HCT116 (cell line): ENCODE results near the gene ADAMTS6. TPM values are rescaled to one million over a fixed set of nuclear protein-coding genes. Genes with fewer than 3 reads are reported as not detected.

Experiments
- ATAC-seq: fragments of 200-7000 bp; cut with Tn5 transposase; 2 replicates; pipeline ENCODE4 v1.9.1; 2020; ENCODE audit warnings: mild to moderate bottlenecking, moderate library complexity
- BruUV-seq: library from RNA; stranded (reverse); fragments of 400-500 nt; replicated peaks from 2 replicates; lab custom pipeline; 2021; lab: Mats Ljungman, UMichigan
- CTCF ChIA-PET: fragments of 300-600 bp; sonication (Branson Sonifier 250); formaldehyde crosslinking; loops from one replicate; lab custom pipeline; 2021; ENCODE audit warnings: antibody characterized with exemption; lab: Charles Lee
- POLR2A ChIA-PET: fragments of 300-600, 350-600 bp; sonication (Branson Sonifier 250); formaldehyde crosslinking; loops from one replicate; lab custom pipeline; 2021; ENCODE audit warnings: antibody characterized with exemption; lab: Charles Lee
- RAD21 ChIA-PET, 2 experiments: fragments of 300-600 bp; sonication (Branson Sonifier 250); formaldehyde crosslinking; loops; one replicate each; lab custom pipeline; 2023; ENCODE audit warnings: low total read pairs in 2 of 2; ENCODE audit not compliant: uncharacterized antibody in 2 of 2, unreplicated experiment in 2 of 2, low non-redundant PET in 1 of 2; lab: Charles Lee
- DNase-seq: peaks from one replicate; pipeline ENCODE4 v3.0.0-alpha.2; 2010; ENCODE audit warnings: low read depth, low spot score
- H2AFZ ChIP-seq: fragments of 200-600 bp; shearing (Covaris generic), sonication (generic); 2 replicates; pipeline ENCODE4 v1.6.1; 2017; ENCODE audit warnings: low read depth, mixed run types, mixed read lengths, antibody characterized with exemption, low read length; ENCODE audit not compliant: poor library complexity, severe bottlenecking
- H3K27ac ChIP-seq: 2 replicates; pipeline ENCODE4 v1.5.1; 2012; ENCODE audit warnings: low read depth, low read length
- H3K27me3 ChIP-seq: fragments of 200-600 bp; sonication (generic); 2 replicates; pipeline ENCODE4 v1.6.1; 2016; ENCODE audit warnings: mixed run types, low read length, mixed read lengths; ENCODE audit not compliant: insufficient read depth
- H3K36me3 ChIP-seq, 2 experiments: fragments of 200-500 bp in 1 of 2; fragments of 200-600 bp in 1 of 2; sonication (Bioruptor generic) in 1 of 2; sonication (generic) in 1 of 2; 2 replicates each; pipeline versions ENCODE4 v1.5.1 to v1.6.1; 2014 to 2016; ENCODE audit warnings: low read length in 2 of 2, inconsistent platforms in 1 of 2, mixed read lengths in 1 of 2, mixed run types in 1 of 2; ENCODE audit not compliant: insufficient read depth in 2 of 2, control insufficient read depth in 1 of 2
- H3K4me1 ChIP-seq, 2 experiments: fragments of 200-600 bp in 1 of 2; sonication (generic) in 1 of 2; 2 replicates each; pipeline versions ENCODE4 v1.5.1 to v1.6.1; 2012 to 2017; ENCODE audit warnings: low read length in 2 of 2, inconsistent platforms in 1 of 2, mild to moderate bottlenecking in 1 of 2, mixed read lengths in 1 of 2, mixed run types in 1 of 2, moderate library complexity in 1 of 2; ENCODE audit not compliant: insufficient read depth in 2 of 2, control insufficient read depth in 1 of 2
- H3K4me2 ChIP-seq: fragments of 200-600 bp; sonication (generic); 2 replicates; pipeline ENCODE4 v1.6.1; 2017; ENCODE audit warnings: mixed run types, low read length, mixed read lengths
- H3K4me3 ChIP-seq, 2 experiments: fragments of 200-600 bp in 1 of 2; sonication (generic) in 1 of 2; replicated peaks in 1 of 2; 2 replicates each; pipeline ENCODE4 v1.5.1; 2011 to 2016; ENCODE audit warnings: low read length in 2 of 2, control low read depth in 1 of 2, low read depth in 1 of 2, mild to moderate bottlenecking in 1 of 2, mixed read lengths in 1 of 2, mixed run types in 1 of 2
- H3K79me2 ChIP-seq: fragments of 200-600 bp; sonication (generic); 2 replicates; pipeline ENCODE4 v1.6.1; 2017; ENCODE audit warnings: mild to moderate bottlenecking, mixed run types, low read length, moderate library complexity, mixed read lengths; ENCODE audit not compliant: insufficient read depth
- H3K9ac ChIP-seq: fragments of 200-600 bp; sonication (generic); 2 replicates; pipeline ENCODE4 v1.6.1; 2016; ENCODE audit warnings: low read length, mixed read lengths
- H3K9me2 ChIP-seq: fragments of 200-600 bp; sonication (generic), shearing (Covaris generic); 2 replicates; pipeline ENCODE4 v1.6.1; 2017; ENCODE audit warnings: mixed run types, mild to moderate bottlenecking, moderate library complexity; ENCODE audit not compliant: insufficient read depth
- H3K9me3 ChIP-seq, 2 experiments: fragments of 200-500 bp in 1 of 2; fragments of 200-600 bp in 1 of 2; sonication (Bioruptor generic) in 1 of 2; sonication (generic) in 1 of 2; 2 replicates each; pipeline ENCODE4 v1.6.1; 2014 to 2017; ENCODE audit warnings: low read length in 2 of 2, mixed read lengths in 2 of 2, inconsistent platforms in 1 of 2, low read depth in 1 of 2, mild to moderate bottlenecking in 1 of 2, mixed run types in 1 of 2, moderate library complexity in 1 of 2; ENCODE audit not compliant: control insufficient read depth in 1 of 2, insufficient read depth in 1 of 2
- H4K20me1 ChIP-seq: fragments of 200-600 bp; sonication (generic), shearing (Covaris generic); 2 replicates; pipeline ENCODE4 v1.6.1; 2017; ENCODE audit warnings: mixed run types, mild to moderate bottlenecking, moderate library complexity; ENCODE audit not compliant: insufficient read depth
- CBX3 ChIP-seq: IDR thresholded peaks from 2 replicates; pipeline ENCODE4 v1.6.1; 2012; ENCODE audit warnings: low read depth
- CEBPB ChIP-seq: IDR thresholded peaks from 2 replicates; pipeline ENCODE4 v1.6.1; 2012; ENCODE audit warnings: low read depth
- EGR1 ChIP-seq: IDR thresholded peaks from 2 replicates; pipeline ENCODE4 v1.6.1; 2012; ENCODE audit warnings: low read depth
- JUND ChIP-seq: IDR thresholded peaks from 2 replicates; pipeline ENCODE4 v1.6.1; 2012
- POLR2A ChIP-seq: IDR thresholded peaks from 2 replicates; pipeline ENCODE4 v1.7.0; 2011; ENCODE audit warnings: borderline replicate concordance; ENCODE audit not compliant: insufficient read depth, insufficient read length; ENCODE audit errors: extremely low read depth
- POLR2AphosphoS5 ChIP-seq: IDR thresholded peaks from 2 replicates; pipeline ENCODE4 v1.6.1; 2011; ENCODE audit warnings: mild to moderate bottlenecking, low read depth, low read length, moderate library complexity
- RAD21 ChIP-seq: IDR thresholded peaks from 2 replicates; pipeline ENCODE4 v1.6.1; 2012; ENCODE audit warnings: low read depth, mild to moderate bottlenecking
- SIN3A ChIP-seq: IDR thresholded peaks from 2 replicates; pipeline ENCODE4 v1.6.1; 2012; ENCODE audit warnings: low read depth
- SP1 ChIP-seq: IDR thresholded peaks from 2 replicates; pipeline ENCODE4 v1.6.1; 2012; ENCODE audit warnings: low read depth
- SRF ChIP-seq: IDR thresholded peaks from 2 replicates; pipeline ENCODE4 v1.6.1; 2012; ENCODE audit warnings: low read depth
- TCF7L2 ChIP-seq: IDR thresholded peaks from 2 replicates; pipeline ENCODE4 v1.7.0; 2011; ENCODE audit warnings: borderline replicate concordance, inconsistent platforms; ENCODE audit not compliant: insufficient read depth, insufficient read length; ENCODE audit errors: extremely low read depth
- ZFX ChIP-seq: fragments of 450-650 bp; IDR thresholded peaks from 2 replicates; pipeline ENCODE4 v1.6.1; 2017
- ZNF274 ChIP-seq: fragments of 200-500 bp; sonication (Bioruptor generic); IDR thresholded peaks from 2 replicates; pipeline ENCODE4 v1.6.1; 2014; ENCODE audit warnings: mild to moderate bottlenecking, low read depth, low read length, inconsistent platforms
- intact Hi-C: fragments of 100-400 bp; cut with micrococcal nuclease; formaldehyde crosslinking; loops from 2 replicates; pipeline ENCODE4 v1.10.0; 2022
- total RNA-seq: library from RNA; stranded (reverse); gene quantifications from one replicate; pipeline ENCODE4 v1.2.1, GENCODE V29; 2021; ENCODE audit not compliant: unreplicated experiment
- TF ChIP-seq, protein P1 (sequence below): IDR thresholded peaks from 2 replicates; pipeline ENCODE4 v1.6.1; 2012
- TF ChIP-seq, protein P2 (sequence below): IDR thresholded peaks from 2 replicates; pipeline ENCODE4 v1.6.1; 2012; ENCODE audit warnings: low read depth

ADAMTS6 gene
- total RNA-seq, 1 experiment from 2014 or later = 0.93 TPM

DNA sequence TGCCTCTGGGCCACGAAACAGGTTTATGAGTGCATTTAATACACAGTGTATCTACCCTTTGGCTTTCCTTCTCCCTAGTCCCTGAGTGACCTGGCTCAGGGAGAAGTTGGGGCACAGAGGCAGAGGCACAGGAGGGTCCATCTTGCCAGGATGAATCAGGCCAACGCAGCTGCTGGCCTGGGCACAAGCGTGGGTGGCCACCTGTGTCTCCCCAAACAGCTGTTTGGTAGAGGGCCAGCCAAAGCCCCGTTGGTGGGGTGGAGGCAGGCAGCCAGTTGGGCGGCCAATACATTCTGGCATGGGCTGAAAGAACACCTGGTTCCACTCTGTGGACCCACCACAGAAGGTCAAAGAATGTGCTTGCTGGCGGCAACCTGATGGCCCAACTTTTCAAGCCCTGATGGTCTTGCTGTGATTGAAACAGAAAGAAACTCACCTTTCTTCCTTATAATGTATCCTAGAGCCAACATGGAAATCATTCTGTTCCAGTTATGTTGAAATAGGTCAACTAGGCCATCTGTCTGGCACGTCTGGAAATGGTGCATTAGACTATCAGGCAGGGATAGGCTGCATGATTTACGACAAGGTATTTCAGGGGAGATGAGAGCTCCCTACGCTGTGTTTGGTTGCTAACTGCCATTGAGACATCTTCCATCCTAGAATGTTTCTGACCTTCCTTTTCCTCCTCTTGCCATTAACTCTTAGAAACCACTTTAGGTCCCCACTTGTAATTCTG, 337.4 kb downstream of the ADAMTS6 start:
- DNase-seq = no peak
- Histone ChIP-seq H3K27ac (no peak overlapping the region), H3K27me3 (no peaks in the 10 kb centered on the region), H3K36me3 (no peaks in the 10 kb centered on the region), H2AFZ (no peak overlapping the region), H3K79me2 (no peaks in the 10 kb centered on the region), H3K9ac (no peak overlapping the region), H3K4me1 (no peaks in the 10 kb centered on the region), H3K9me3 (no peaks in the 10 kb centered on the region), H3K4me2 (no peak overlapping the region), H3K4me3 (no peak overlapping the region), H4K20me1 (no peaks in the 10 kb centered on the region), H3K9me2 (no peaks in the 10 kb centered on the region)
- RAD21 ChIA-PET = no interaction called here
- intact Hi-C loops = no loop called here
- no peak for ATAC-seq
- POLR2A ChIA-PET = no interaction called here
- no TSS peak for BruUV-seq
- no peak for TF ChIP-seq POLR2AphosphoS5
- TF ChIP-seq SP1 = no peak
- no peak for TF ChIP-seq CEBPB
- no peak for TF ChIP-seq RAD21
- TF ChIP-seq CBX3 = no peak
- TF ChIP-seq TCF7L2 = no peak
- TF ChIP-seq EGR1 = no peak
- TF ChIP-seq JUND = no peak
- TF ChIP-seq SIN3A = no peak
- TF ChIP-seq, protein P1, sequence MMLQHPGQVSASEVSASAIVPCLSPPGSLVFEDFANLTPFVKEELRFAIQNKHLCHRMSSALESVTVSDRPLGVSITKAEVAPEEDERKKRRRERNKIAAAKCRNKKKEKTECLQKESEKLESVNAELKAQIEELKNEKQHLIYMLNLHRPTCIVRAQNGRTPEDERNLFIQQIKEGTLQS = no peak
- no peak for TF ChIP-seq ZNF274
- TF ChIP-seq ZFX = no peak
- TF ChIP-seq POLR2A = no peak
- TF ChIP-seq, protein P2, sequence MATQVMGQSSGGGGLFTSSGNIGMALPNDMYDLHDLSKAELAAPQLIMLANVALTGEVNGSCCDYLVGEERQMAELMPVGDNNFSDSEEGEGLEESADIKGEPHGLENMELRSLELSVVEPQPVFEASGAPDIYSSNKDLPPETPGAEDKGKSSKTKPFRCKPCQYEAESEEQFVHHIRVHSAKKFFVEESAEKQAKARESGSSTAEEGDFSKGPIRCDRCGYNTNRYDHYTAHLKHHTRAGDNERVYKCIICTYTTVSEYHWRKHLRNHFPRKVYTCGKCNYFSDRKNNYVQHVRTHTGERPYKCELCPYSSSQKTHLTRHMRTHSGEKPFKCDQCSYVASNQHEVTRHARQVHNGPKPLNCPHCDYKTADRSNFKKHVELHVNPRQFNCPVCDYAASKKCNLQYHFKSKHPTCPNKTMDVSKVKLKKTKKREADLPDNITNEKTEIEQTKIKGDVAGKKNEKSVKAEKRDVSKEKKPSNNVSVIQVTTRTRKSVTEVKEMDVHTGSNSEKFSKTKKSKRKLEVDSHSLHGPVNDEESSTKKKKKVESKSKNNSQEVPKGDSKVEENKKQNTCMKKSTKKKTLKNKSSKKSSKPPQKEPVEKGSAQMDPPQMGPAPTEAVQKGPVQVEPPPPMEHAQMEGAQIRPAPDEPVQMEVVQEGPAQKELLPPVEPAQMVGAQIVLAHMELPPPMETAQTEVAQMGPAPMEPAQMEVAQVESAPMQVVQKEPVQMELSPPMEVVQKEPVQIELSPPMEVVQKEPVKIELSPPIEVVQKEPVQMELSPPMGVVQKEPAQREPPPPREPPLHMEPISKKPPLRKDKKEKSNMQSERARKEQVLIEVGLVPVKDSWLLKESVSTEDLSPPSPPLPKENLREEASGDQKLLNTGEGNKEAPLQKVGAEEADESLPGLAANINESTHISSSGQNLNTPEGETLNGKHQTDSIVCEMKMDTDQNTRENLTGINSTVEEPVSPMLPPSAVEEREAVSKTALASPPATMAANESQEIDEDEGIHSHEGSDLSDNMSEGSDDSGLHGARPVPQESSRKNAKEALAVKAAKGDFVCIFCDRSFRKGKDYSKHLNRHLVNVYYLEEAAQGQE = no peak
- no peak for TF ChIP-seq SRF
- CTCF ChIA-PET = no interaction called here
